Sigmoid colon (tissue), 7 donors: ENCODE data around the gene MAST4. TPM values are rescaled to one million over a fixed set of nuclear protein-coding genes. Genes with fewer than 3 reads are reported as not detected.

ENCODE experiments used
- DNase-seq: peaks from one replicate; pipeline ENCODE4 v3.0.0-alpha.2; 2019
- H3K27ac ChIP-seq, 4 donors: fragments of 200-600 bp; sonication (generic); one replicate each; pipeline ENCODE4 v1.5.1; 2016 to 2019; ENCODE audit warnings: mild to moderate bottlenecking in 1 of 4
- H3K27me3 ChIP-seq, 3 donors: fragments of 200-600 bp; sonication (generic); one replicate each; pipeline ENCODE4 v1.5.1; 2019; ENCODE audit warnings: mild to moderate bottlenecking in 1 of 3
- H3K36me3 ChIP-seq, 4 donors: fragments of 200-600 bp; sonication (generic); one replicate each; pipeline ENCODE4 v1.5.1; 2016 to 2019
- H3K4me1 ChIP-seq, 4 donors: fragments of 200-600 bp; sonication (generic); one replicate each; pipeline ENCODE4 v1.5.1; 2017 to 2019
- H3K4me3 ChIP-seq, 4 donors: fragments of 200-600 bp; sonication (generic); one replicate each; pipeline ENCODE4 v1.5.1; 2017 to 2019; ENCODE audit warnings: mild to moderate bottlenecking in 2 of 4, moderate library complexity in 1 of 4
- H3K9me3 ChIP-seq, 4 donors: fragments of 200-600 bp in 3 of 4; sonication (generic) in 3 of 4; one replicate each; pipeline versions ENCODE4 v1.5.1 to v1.6.1; 2013 to 2019
- CTCF ChIP-seq, 4 experiments: fragments of 450-650 bp in 3 of 4; fragments of 200-600 bp in 1 of 4; IDR thresholded peaks; one replicate each; pipeline ENCODE4 v1.5.1; 2016 to 2019; ENCODE audit warnings: antibody characterized with exemption in 4 of 4, mild to moderate bottlenecking in 3 of 4, moderate library complexity in 2 of 4
- EP300 ChIP-seq, 4 donors: sonication (generic); formaldehyde crosslinking; IDR thresholded peaks; one replicate each; pipeline ENCODE4 v1.6.1; 2017; ENCODE audit warnings: antibody characterized with exemption in 4 of 4
- POLR2A ChIP-seq, 2 donors: fragments of 450-650 bp; IDR thresholded peaks; one replicate each; pipeline ENCODE4 v1.6.1; 2016; ENCODE audit warnings: antibody characterized with exemption in 2 of 2, mild to moderate bottlenecking in 2 of 2, moderate library complexity in 2 of 2
- POLR2AphosphoS5 ChIP-seq, 4 donors: sonication (generic); formaldehyde crosslinking; IDR thresholded peaks; one replicate each; pipeline ENCODE4 v1.6.1; 2017; ENCODE audit warnings: antibody characterized with exemption in 4 of 4
- WGBS, 2 donors: extraction: QIAGEN DNeasy Blood & Tissue Kit; methylation state at CpG; one replicate each; pipeline ENCODE4 v1.1.7; 2013; 5-methylcytosine and 5-hydroxymethylcytosine counted together
- intact Hi-C: fragments of 100-400 bp; cut with DNase I; formaldehyde crosslinking; loops from one replicate; pipeline ENCODE4 v1.15.1; 2023
- polyA plus RNA-seq, 3 donors: library from polyadenylated mRNA; stranded (reverse); fragments of 200-250 nt; gene quantifications; one replicate each; pipeline ENCODE4 v1.2.3, GENCODE V29; 2013
- total RNA-seq, 4 donors: library from RNA; depleted of rRNA; stranded (reverse); fragments of >200 nt; gene quantifications; one replicate each; pipeline ENCODE4 v1.1.0, GENCODE V29; 2016
- donor health status: healthy with polysubstance abuse.
- donor health status: Bipolar disorder and iron deficiency.
- donor health status: healthy.

MAST4 gene
- total and polyA plus RNA-seq, 7 donors = 1.6 to 30.7 (median 15.7) TPM

- H3K4me1 ChIP-seq = no peaks in the 10 kb centered on the region
- TF ChIP-seq EP300 (IDR thresholded peaks at IDR 0.05) (no peak), CTCF (IDR thresholded peaks at IDR 0.05) (no peak), POLR2A (IDR thresholded peaks at IDR 0.05) (no peak), POLR2AphosphoS5 (IDR thresholded peaks at IDR 0.05) (no peak)
- H3K9me3 ChIP-seq = no peaks in the 10 kb centered on the region
- no peak overlapping the region for H3K4me3 ChIP-seq
- intact Hi-C loops = no loop called here
- no peak overlapping the region for H3K27ac ChIP-seq
- no peaks in the 10 kb centered on the region for H3K36me3 ChIP-seq
- 74 to 77% methylated on average over 7 of the region's 7 CpGs for WGBS, 2 donors
- no peak for DNase-seq
- H3K27me3 ChIP-seq = no peaks in the 10 kb centered on the region
Observed at GRCh38 chr5:66718374-66719002, 122.3 kb downstream of the MAST4 start.

DNA sequence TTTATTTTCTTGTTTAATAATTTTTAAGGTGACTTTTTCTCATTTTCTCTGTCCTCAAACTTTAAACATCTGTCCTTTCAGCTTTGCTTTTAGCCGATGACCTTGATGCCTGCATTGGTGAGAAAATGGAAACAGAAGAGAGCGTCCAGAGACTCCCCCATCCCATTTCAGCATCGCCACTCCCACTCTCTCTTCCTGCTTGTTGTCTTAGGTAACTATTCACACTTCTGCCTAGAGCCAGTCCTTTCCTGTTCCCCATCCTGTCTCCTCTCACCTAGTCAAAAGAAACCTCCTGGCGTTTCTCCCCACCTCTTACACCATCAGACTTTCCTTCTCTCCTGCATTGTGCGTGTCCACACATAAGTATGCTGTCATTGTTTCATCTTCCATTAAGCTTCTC, 124.6 kb downstream of the MAST4 start:
- no peaks in the 10 kb centered on the region for H3K9me3 ChIP-seq
- H3K27ac ChIP-seq = no peak overlapping the region
- no peaks in the 10 kb centered on the region for H3K4me1 ChIP-seq
- no peaks in the 10 kb centered on the region for H3K36me3 ChIP-seq
- H3K27me3 ChIP-seq = no peaks in the 10 kb centered on the region
- intact Hi-C loops = no loop called here
- H3K4me3 ChIP-seq = no peak overlapping the region
- WGBS, 2 donors = 75 to 78% methylated on average over 5 of the region's 5 CpGs
- no peak for TF ChIP-seq EP300 (IDR thresholded peaks at IDR 0.05)
- TF ChIP-seq POLR2AphosphoS5 (IDR thresholded peaks at IDR 0.05) = no peak
- TF ChIP-seq POLR2A (IDR thresholded peaks at IDR 0.05) = no peak
- no peak for TF ChIP-seq CTCF (IDR thresholded peaks at IDR 0.05)
- no peak for DNase-seq

DNA sequence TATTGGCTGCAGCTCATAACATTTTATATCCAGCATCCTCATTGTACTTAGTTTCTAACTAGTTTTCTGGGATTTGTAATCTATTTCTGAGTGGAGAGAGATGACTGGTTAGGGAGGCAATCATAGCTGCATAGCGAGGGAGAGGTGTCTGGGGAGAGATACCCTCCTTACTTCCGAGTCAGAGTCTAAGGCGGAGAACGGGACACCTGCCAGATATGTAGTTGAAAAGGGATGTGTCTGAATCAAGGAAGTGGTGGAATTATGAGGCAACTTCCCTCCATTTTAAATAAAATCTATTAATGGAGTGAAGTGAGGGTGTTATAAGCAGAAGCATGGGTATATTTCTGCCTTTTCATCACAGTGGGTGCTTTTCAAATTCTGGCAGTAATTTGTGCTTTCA, 126.5 kb downstream of the MAST4 start:
- H3K36me3 ChIP-seq = no peaks in the 10 kb centered on the region
- H3K4me3 ChIP-seq = no peak overlapping the region
- H3K27me3 ChIP-seq = no peaks in the 10 kb centered on the region
- H3K9me3 ChIP-seq = no peaks in the 10 kb centered on the region
- WGBS, 2 donors = 45 to 78% methylated on average over 4 of the region's 4 CpGs
- TF ChIP-seq POLR2AphosphoS5 (IDR thresholded peaks at IDR 0.05) = no peak
- no peak for TF ChIP-seq POLR2A (IDR thresholded peaks at IDR 0.05)
- TF ChIP-seq CTCF (IDR thresholded peaks at IDR 0.05) = no peak
- TF ChIP-seq EP300 (IDR thresholded peaks at IDR 0.05) = no peak
- H3K27ac ChIP-seq = no peak overlapping the region
- intact Hi-C loops = no loop called here
- no peak for DNase-seq
- no peaks in the 10 kb centered on the region for H3K4me1 ChIP-seq

DNA sequence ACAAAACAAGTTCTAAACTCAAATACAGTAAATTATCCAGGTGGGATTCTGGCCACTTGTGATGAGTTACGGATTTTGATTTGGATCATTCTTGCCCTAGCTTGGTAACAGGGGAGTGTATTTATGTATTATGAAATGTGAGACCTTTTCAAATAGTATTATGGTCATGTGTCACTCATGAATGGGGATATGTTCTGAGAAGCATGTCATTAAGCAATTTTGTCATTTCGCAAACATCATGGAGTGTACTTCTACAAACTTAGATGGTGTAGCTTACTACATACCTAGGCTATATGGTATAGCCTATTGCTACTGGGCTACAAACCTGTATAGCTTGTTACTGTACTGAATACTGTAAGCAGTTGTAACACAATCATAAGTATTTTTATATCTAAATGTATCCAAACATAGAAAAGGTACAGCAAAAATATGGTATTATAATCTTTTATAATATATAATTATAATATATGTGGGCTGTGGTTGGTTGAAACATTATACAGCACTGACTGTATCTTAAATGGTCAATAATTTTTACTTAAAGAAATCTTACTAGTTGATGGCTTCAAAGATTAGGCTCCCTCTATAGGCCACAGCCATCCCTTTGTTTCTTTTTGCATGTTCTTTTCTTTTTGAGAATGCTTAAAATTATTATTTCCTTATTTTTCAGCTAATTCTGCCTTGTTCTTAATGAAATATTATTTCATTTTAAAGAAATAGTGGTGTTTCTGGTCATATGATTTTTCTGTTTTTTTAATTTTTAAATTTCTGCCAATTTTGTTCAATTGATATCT, 128.4 kb downstream of the MAST4 start:
- TF ChIP-seq EP300 (IDR thresholded peaks at IDR 0.05) (no peak), POLR2AphosphoS5 (IDR thresholded peaks at IDR 0.05) (no peak), CTCF (IDR thresholded peaks at IDR 0.05) (no peak), POLR2A (IDR thresholded peaks at IDR 0.05) (no peak)
- WGBS, 2 donors = 92 to 96% methylated on average over 2 of the region's 2 CpGs
- intact Hi-C loops = no loop called here
- H3K36me3 ChIP-seq = no peaks in the 10 kb centered on the region
- no peaks in the 10 kb centered on the region for H3K9me3 ChIP-seq
- no peaks in the 10 kb centered on the region for H3K27me3 ChIP-seq
- no peak for DNase-seq
- no peak overlapping the region for H3K4me3 ChIP-seq
- H3K27ac ChIP-seq = no peak overlapping the region
- H3K4me1 ChIP-seq = no peaks in the 10 kb centered on the region
